GM18505 (cell line): ENCODE measurements around the gene RTN4RL1.
A peak's percentile ranks its signal among the peaks of the same experiment; 100 is the strongest.

ENCODE experiments used
- ATAC-seq: cut with Tn5 transposase; IDR thresholded peaks from one replicate; pipeline ENCODE4 v1.9.1; 2021; ENCODE audit not compliant: unreplicated experiment
- POLR2A ChIP-seq: IDR thresholded peaks from 4 replicates; pipeline ENCODE4 v1.6.1; 2011; ENCODE audit warnings: borderline replicate concordance; ENCODE audit not compliant: insufficient read depth, insufficient read length; ENCODE audit errors: extremely low read depth

Gene RTN4RL1

GRCh38 chr17:2025220-2025621, at the start of gene RTN4RL1:
TSS of gene RTN4RL1 (minus strand) at chr17:2025334. CDS start at chr17:2024865, 469 bp downstream.
- no peak for TF ChIP-seq POLR2A
- ATAC-seq, result no peak

GRCh38 chr17:2074919-2075318, 49.8 kb upstream of the RTN4RL1 start:
- no peak for TF ChIP-seq POLR2A

GRCh38 chr17:2071455-2072281, 46.5 kb upstream of the RTN4RL1 start:
- TF ChIP-seq POLR2A, result no peak
- ATAC-seq, result no peak

More at GRCh38 chr17:2074919-2075318, 49.8 kb upstream of the RTN4RL1 start:
- ATAC-seq, result no peak

GRCh38 chr17:2071024-2071385, 45.9 kb upstream of the RTN4RL1 start:
- TF ChIP-seq POLR2A, result no peak
- ATAC-seq, result no peak

- ATAC-seq, result peak; percentile 71
Observed at GRCh38 chr17:2070241-2071023, 45.3 kb upstream of the RTN4RL1 start.

GRCh38 chr17:2068519-2069051, 43.5 kb upstream of the RTN4RL1 start:
- ATAC-seq, result no peak
- peak; percentile 3 for TF ChIP-seq POLR2A

More at GRCh38 chr17:2070241-2071023, 45.3 kb upstream of the RTN4RL1 start:
- peak; percentile 41 for TF ChIP-seq POLR2A

GRCh38 chr17:2068031-2068518, 42.9 kb upstream of the RTN4RL1 start:
- no peak for ATAC-seq
- TF ChIP-seq POLR2A, result no peak

- no peak for ATAC-seq
- TF ChIP-seq POLR2A, result no peak
Observed at GRCh38 chr17:2067608-2068024, 42.5 kb upstream of the RTN4RL1 start.

- no peak for TF ChIP-seq POLR2A
- no peak for ATAC-seq
Observed at GRCh38 chr17:2067048-2067561, 42.0 kb upstream of the RTN4RL1 start.

- ATAC-seq, result no peak
- no peak for TF ChIP-seq POLR2A
Observed at GRCh38 chr17:2065949-2066400, 40.8 kb upstream of the RTN4RL1 start.

GRCh38 chr17:2064980-2065785, 40.0 kb upstream of the RTN4RL1 start:
- ATAC-seq, result no peak
- peak; percentile 19 for TF ChIP-seq POLR2A

- no peak for TF ChIP-seq POLR2A
- ATAC-seq, result no peak
Observed at GRCh38 chr17:2064520-2064971, 39.4 kb upstream of the RTN4RL1 start.

GRCh38 chr17:2064147-2064489, 39.0 kb upstream of the RTN4RL1 start:
- ATAC-seq, result no peak
- no peak for TF ChIP-seq POLR2A
